Mammary epithelial cell (primary cell): ENCODE data around the gene KDM5B.

ENCODE experiments used
- CTCF ChIP-seq, 2 donors: IDR thresholded peaks in 1 of 2; conservative IDR thresholded peaks in 1 of 2; 2 replicates each; pipeline ENCODE4 v1.5.1; 2011 to 2012; ENCODE audit warnings: inconsistent platforms in 2 of 2, low read length in 2 of 2, mild to moderate bottlenecking in 2 of 2, control low read depth in 1 of 2, low read depth in 1 of 2; ENCODE audit not compliant: insufficient read depth in 1 of 2; ENCODE audit errors: extremely low read depth in 1 of 2
- EZH2 ChIP-seq: IDR thresholded peaks from 2 replicates; pipeline ENCODE4 v1.6.1; 2012; ENCODE audit warnings: low read length, inconsistent platforms, borderline replicate concordance

GRCh38 chr1:202809597-202810159, 1.5 kb upstream of the KDM5B start:
- TF ChIP-seq CTCF (conservative IDR thresholded peaks at IDR 0.05 in 1 of 2, IDR thresholded peaks at IDR 0.05 in 1 of 2; ENCODE audit: extremely low read depth in 1 of 2, insufficient read depth in 1 of 2, low read depth in 1 of 2, low read length in 2 of 2) (no peak), EZH2 (no peak)
